Vagina (tissue), 2 donors: ENCODE data around the gene COA5.

ENCODE experiments used
- POLR2A ChIP-seq, 2 donors: fragments of 450-650 bp; IDR thresholded peaks; one replicate each; pipeline ENCODE4 v1.6.1; 2017; ENCODE audit warnings: antibody characterized with exemption in 2 of 2, mild to moderate bottlenecking in 2 of 2, moderate library complexity in 2 of 2
- TF ChIP-seq, protein P1 (sequence below), 3 experiments: fragments of 450-650 bp in 2 of 3; fragments of 200-600 bp in 1 of 3; sonication (generic) in 1 of 3; IDR thresholded peaks; one replicate each; pipeline ENCODE4 v1.5.1; 2017 to 2019; ENCODE audit warnings: antibody characterized with exemption in 3 of 3, mild to moderate bottlenecking in 2 of 3, moderate library complexity in 2 of 3

DNA sequence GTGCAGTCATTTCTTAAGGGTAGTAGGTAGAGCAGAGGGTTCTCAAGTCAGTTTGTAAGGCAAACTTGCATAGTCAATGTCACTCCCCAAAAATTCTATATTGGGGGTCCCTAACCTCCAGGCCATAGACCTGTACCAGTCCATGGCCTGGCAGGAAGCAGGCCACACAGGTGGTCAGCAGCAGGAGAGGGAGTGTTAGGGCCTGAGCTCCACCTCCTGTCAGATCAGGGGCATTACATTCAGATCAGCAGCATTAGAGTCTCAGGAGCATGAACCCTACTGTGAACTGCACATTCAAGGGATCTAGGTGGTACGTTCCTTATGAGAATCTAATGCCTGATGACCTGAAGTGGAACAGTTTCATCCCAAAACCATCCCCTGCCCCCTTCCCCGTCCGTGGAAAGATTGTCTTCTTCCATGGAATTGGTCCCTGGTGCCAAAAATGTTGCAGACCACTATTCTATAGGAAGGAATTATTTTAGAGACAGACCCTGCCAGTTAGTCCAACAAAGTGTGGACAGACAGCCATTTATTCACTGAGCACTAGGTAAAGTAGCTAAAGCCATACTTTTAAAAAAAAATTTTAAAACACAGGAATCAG is 6.7 kb downstream of the COA5 start:
- TF ChIP-seq, protein P1, sequence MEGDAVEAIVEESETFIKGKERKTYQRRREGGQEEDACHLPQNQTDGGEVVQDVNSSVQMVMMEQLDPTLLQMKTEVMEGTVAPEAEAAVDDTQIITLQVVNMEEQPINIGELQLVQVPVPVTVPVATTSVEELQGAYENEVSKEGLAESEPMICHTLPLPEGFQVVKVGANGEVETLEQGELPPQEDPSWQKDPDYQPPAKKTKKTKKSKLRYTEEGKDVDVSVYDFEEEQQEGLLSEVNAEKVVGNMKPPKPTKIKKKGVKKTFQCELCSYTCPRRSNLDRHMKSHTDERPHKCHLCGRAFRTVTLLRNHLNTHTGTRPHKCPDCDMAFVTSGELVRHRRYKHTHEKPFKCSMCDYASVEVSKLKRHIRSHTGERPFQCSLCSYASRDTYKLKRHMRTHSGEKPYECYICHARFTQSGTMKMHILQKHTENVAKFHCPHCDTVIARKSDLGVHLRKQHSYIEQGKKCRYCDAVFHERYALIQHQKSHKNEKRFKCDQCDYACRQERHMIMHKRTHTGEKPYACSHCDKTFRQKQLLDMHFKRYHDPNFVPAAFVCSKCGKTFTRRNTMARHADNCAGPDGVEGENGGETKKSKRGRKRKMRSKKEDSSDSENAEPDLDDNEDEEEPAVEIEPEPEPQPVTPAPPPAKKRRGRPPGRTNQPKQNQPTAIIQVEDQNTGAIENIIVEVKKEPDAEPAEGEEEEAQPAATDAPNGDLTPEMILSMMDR (IDR thresholded peaks at IDR 0.05) = peak in 1 of 3 experiments; percentile 14
- TF ChIP-seq POLR2A (IDR thresholded peaks at IDR 0.05) = no peak
